ENCODE results near the gene PARVG. TPM values are rescaled to one million over a fixed set of nuclear protein-coding genes. Genes with fewer than 3 reads are reported as not detected.

The PARVG gene
- total RNA-seq, 2 donors from 2014 or later, result 0.11 to 0.44 TPM

DNA sequence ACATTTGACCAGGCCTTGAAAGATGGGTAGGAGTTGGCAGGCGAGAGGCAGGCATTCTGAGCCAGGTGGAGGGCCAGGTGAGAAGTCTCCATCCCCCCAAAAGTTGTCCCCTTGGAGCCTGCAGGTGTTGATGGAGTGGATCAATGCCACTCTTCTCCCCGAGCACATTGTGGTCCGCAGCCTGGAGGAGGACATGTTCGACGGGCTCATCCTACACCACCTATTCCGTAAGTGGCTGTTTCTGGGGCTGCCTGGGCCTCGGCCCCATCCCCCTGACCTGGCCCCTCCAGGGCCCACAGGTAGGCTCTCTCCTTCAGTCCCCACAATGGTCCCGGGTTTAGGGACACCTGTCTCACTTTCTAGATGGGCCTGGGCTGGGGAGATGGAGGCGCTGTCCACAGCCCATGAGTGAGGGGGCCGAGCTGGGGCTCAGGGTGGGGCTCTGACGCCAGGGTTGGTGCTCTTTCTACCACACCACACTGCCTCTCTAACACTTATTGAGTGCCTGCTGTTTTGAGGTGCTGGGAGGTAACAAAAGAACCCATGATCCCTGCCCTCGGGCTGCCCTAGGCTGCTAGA lies 7.0 kb downstream of the PARVG start:
- H3K9ac ChIP-seq (ENCODE audit: extremely low read depth, low read length, poor library complexity, severe bottlenecking), result no peak overlapping the region
- TF ChIP-seq, protein P1, sequence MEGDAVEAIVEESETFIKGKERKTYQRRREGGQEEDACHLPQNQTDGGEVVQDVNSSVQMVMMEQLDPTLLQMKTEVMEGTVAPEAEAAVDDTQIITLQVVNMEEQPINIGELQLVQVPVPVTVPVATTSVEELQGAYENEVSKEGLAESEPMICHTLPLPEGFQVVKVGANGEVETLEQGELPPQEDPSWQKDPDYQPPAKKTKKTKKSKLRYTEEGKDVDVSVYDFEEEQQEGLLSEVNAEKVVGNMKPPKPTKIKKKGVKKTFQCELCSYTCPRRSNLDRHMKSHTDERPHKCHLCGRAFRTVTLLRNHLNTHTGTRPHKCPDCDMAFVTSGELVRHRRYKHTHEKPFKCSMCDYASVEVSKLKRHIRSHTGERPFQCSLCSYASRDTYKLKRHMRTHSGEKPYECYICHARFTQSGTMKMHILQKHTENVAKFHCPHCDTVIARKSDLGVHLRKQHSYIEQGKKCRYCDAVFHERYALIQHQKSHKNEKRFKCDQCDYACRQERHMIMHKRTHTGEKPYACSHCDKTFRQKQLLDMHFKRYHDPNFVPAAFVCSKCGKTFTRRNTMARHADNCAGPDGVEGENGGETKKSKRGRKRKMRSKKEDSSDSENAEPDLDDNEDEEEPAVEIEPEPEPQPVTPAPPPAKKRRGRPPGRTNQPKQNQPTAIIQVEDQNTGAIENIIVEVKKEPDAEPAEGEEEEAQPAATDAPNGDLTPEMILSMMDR (conservative IDR thresholded peaks at IDR 0.05), result no peak
- 93 to 94% methylated on average over 8 to 12 of the region's 12 CpGs for WGBS, 2 experiments (ENCODE audit: insufficient coverage in 1 of 2, insufficient read length in 1 of 2)
- Mint-ChIP-seq H3K9me3 (no peaks in the 10 kb centered on the region), H3K27me3 (ENCODE audit: insufficient read depth) (no peaks in the 10 kb centered on the region), H3K4me3 (no peak overlapping the region), H3K4me1 (no peaks in the 10 kb centered on the region), H3K27ac (no peak overlapping the region), H3K36me3 (ENCODE audit: low read depth) (no peaks in the 10 kb centered on the region)
- no peaks in the 10 kb centered on the region for H3K9me3 ChIP-seq (ENCODE audit: control insufficient read depth, low read length)
- no peak overlapping the region for H3K4me3 ChIP-seq (ENCODE audit: low read length)
- no peaks in the 10 kb centered on the region for H3K27me3 ChIP-seq (ENCODE audit: control insufficient read depth, insufficient read depth, low read length, poor library complexity, severe bottlenecking)
- no peak overlapping the region for H3K27ac ChIP-seq (ENCODE audit: low read depth, low read length)
- H3K36me3 ChIP-seq (ENCODE audit: control insufficient read depth, insufficient read depth, low read length), result no peaks in the 10 kb centered on the region
- DNase-seq, result no peak
- H3K4me1 ChIP-seq (ENCODE audit: control insufficient read depth, insufficient read depth, low read length), result peaks cover 7% of the 10 kb centered on the region

DNA sequence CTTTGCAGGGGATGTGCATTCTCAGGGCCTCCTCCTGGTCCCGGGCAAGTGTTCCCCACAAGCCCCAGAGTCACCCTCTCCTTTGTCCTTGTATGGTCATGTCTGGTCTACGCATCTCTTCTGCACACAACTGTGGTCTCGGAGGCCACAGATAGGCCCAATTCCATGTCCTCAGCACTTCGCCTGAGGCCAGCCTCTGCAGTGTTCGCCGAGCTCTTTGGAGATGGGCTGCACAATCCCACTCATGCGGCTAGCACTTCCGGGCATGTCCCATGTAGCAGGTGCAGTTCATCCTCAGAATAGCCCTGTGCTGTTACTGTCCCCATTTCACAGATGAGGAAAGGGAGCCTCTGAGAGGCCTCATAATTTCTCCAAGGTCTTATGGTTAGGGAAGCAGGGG lies 7.6 kb downstream of the PARVG start:
- Mint-ChIP-seq H3K27me3 (ENCODE audit: insufficient read depth) (no peaks in the 10 kb centered on the region), H3K36me3 (ENCODE audit: low read depth) (no peaks in the 10 kb centered on the region), H3K4me3 (no peak overlapping the region), H3K9me3 (no peaks in the 10 kb centered on the region), H3K4me1 (no peaks in the 10 kb centered on the region), H3K27ac (no peak overlapping the region)
- WGBS, 2 experiments (ENCODE audit: insufficient coverage in 1 of 2, insufficient read length in 1 of 2), result 94 to 97% methylated on average over 8 of the region's 8 CpGs
- no peaks in the 10 kb centered on the region for H3K36me3 ChIP-seq (ENCODE audit: control insufficient read depth, insufficient read depth, low read length)
- no peak overlapping the region for H3K27ac ChIP-seq (ENCODE audit: low read depth, low read length)
- H3K4me1 ChIP-seq (ENCODE audit: control insufficient read depth, insufficient read depth, low read length), result peaks cover 7% of the 10 kb centered on the region
- DNase-seq, result no peak
- H3K27me3 ChIP-seq (ENCODE audit: control insufficient read depth, insufficient read depth, low read length, poor library complexity, severe bottlenecking), result no peaks in the 10 kb centered on the region
- TF ChIP-seq, protein P1 (conservative IDR thresholded peaks at IDR 0.05), result no peak
- H3K9ac ChIP-seq (ENCODE audit: extremely low read depth, low read length, poor library complexity, severe bottlenecking), result no peak overlapping the region
- no peaks in the 10 kb centered on the region for H3K9me3 ChIP-seq (ENCODE audit: control insufficient read depth, low read length)
- H3K4me3 ChIP-seq (ENCODE audit: low read length), result no peak overlapping the region

DNA sequence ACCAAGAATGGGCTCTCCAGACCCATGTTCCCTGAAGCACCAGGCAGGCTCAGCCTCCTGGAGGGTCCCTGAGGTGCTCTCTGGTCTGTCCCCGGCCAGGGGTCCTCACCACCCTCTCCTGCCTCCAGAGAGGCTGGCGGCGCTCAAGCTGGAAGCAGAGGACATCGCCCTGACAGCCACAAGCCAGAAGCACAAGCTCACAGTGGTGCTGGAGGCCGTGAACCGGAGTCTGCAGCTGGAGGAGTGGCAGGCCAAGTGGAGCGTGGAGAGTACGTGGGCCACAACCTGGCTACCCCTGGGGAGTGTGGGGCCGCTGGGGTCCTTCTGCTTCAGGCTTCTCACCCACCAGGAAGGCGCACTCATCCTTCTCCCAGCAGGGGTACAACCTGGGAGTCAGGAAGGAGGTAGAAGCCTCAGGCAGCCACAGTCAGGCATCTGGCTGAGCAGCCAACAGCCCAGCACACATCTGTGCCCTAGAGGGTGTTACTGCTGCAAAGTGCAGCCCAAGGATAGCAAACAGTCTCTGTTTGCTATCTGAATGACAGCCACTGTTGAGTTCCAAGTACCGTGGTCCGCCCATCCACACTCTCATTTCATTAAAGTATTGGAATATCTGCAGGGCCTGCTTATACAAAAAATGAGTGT lies 8.4 kb downstream of the PARVG start:
- Histone ChIP-seq H3K27ac (ENCODE audit: low read depth, low read length) (no peak overlapping the region), H3K9ac (ENCODE audit: extremely low read depth, low read length, poor library complexity, severe bottlenecking) (no peak overlapping the region), H3K4me1 (ENCODE audit: control insufficient read depth, insufficient read depth, low read length) (peaks cover 7% of the 10 kb centered on the region), H3K36me3 (ENCODE audit: control insufficient read depth, insufficient read depth, low read length) (no peaks in the 10 kb centered on the region), H3K4me3 (ENCODE audit: low read length) (no peak overlapping the region), H3K9me3 (ENCODE audit: control insufficient read depth, low read length) (no peaks in the 10 kb centered on the region), H3K27me3 (ENCODE audit: control insufficient read depth, insufficient read depth, low read length, poor library complexity, severe bottlenecking) (no peaks in the 10 kb centered on the region)
- Mint-ChIP-seq H3K4me3 (no peak overlapping the region), H3K27ac (no peak overlapping the region), H3K36me3 (ENCODE audit: low read depth) (no peaks in the 10 kb centered on the region), H3K27me3 (ENCODE audit: insufficient read depth) (peaks cover 2% of the 10 kb centered on the region), H3K4me1 (no peaks in the 10 kb centered on the region), H3K9me3 (no peaks in the 10 kb centered on the region)
- no peak for DNase-seq
- TF ChIP-seq, protein P1 (conservative IDR thresholded peaks at IDR 0.05), result no peak
- 90 to 93% methylated on average over 2 to 12 of the region's 12 CpGs for WGBS, 2 experiments (ENCODE audit: insufficient coverage in 1 of 2, insufficient read length in 1 of 2)

All from endodermal cell (in vitro differentiated cells).